HG03108 (cell line): Measurements from ENCODE around the gene PELI2.

ENCODE experiments used
- ATAC-seq: cut with Tn5 transposase; IDR thresholded peaks from one replicate; pipeline ENCODE4 v1.9.1; 2021; ENCODE audit warnings: moderate library complexity; ENCODE audit not compliant: unreplicated experiment

PELI2 gene

DNA sequence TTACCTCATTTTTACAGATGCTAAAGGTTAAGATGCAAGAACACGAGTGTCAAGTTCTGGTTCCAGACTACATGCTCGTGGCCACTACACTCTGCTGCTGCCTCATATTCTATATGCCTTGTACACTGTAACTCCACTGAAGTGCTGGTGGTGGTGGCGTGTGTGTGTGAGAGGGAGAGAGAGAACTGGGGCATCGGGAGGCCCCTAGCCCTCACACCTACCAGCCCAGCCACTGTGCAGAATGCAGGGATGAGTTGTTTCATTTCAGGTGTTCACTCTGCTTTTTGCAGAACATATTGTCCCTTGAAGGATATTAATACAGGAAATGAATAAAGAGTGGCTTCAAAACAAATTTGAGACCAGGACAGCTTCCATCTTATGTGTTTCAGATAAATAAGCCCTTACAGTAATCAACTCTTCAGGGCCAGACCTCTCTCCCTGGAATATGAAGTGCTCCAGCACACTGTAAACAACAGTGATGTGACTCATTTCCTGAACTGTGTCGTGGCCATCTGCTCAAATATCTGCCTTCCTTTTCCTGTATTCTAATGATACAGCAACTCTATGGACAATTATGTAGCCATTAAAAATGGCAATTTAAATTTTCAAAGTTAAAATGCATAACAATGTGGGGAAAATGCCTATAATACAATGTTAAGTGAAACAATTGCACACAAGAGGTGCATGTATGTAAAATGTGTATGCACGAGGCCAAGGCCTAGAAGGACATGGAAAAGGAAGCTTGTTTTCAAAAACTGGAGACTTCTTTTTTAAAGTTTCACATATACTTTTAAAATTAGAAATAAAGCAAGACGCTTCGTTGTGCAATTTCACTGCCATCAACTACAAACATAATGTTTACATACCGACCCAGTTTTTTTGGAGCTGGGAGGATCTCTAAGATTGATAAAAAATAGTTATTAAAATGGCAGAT is 215.4 kb downstream of the PELI2 start:
- no peak for ATAC-seq

- ATAC-seq = no peak
Measured at GRCh38 chr14:56334458-56334857, 216.2 kb downstream of the PELI2 start.

GRCh38 chr14:56338674-56339073 is 220.5 kb downstream of the PELI2 start:
- no peak for ATAC-seq

DNA sequence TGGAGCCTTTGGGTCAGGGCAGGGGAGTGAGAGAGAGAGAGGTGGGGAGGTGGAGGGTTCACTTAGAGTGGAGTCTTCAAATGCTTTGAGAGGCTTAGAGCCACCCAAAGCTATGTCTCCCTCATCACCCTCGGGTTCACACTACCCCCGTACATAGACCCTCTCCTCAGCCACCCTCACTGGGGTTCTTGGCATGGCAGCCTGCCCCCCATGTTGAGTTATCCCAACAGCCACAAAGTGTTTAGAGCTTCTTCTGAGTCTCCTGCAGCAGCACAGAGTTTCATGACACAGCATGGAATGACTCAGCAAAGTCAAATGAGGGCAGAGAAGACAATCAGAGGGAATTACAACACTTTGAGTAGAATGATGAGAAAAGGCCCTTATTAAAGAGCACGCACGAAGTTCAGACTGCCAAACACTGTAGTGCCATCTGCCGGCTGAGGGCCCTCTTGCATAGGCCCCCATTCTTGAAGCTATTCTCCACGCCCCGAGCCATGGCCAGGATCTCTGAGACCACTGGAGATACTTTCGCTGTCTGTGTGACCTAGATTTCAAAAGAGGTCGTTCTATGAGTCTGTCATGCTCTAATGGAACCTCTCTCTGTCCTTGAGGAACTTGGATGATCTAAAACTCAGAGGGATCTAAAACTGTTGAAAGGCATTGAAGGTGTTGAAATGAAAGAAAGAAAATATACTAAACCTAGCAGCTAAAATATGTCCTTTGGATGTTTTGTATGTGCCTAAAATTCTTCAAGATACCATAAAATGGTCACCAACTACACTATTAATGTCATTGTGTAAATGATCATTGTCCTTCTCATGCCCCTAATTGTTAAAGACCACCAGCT is 221.9 kb downstream of the PELI2 start:
- ATAC-seq = peak; percentile 63

GRCh38 chr14:56340932-56341331 is 222.7 kb downstream of the PELI2 start:
- ATAC-seq = no peak

DNA sequence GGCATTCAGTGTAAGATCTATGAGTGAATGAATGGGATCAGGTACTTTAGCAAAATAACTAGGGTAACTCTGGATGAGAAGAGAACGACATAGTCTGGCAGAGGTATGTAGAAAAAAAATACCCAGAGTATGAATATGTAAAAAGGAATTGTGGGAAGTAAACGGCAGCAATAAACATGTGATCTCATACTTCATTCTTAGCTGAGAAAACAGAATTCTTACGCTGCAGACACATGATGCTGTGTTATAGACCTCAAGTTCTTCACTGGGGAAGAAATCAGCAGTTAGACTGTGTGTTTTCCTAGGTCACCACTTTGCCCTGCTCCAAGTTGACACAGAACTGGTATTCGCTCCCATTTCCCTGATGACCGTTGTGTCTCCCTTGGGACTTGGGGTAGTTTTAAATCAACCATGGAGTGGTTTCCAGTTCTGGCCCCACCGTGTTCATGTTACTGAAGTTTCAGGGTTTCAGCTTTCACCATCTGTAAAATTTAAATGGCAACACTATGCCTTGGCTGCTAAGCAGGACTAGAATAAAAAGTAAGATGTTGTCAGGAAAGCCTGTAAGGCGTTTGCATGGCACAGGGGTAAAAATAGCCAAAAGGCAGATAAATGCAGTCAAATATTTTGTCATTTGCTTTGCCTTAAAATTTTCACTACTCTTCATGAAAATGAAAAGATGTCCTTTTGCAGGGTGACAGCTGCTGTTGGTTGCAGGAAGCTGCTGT is 223.7 kb downstream of the PELI2 start:
- ATAC-seq = peak; percentile 22

DNA sequence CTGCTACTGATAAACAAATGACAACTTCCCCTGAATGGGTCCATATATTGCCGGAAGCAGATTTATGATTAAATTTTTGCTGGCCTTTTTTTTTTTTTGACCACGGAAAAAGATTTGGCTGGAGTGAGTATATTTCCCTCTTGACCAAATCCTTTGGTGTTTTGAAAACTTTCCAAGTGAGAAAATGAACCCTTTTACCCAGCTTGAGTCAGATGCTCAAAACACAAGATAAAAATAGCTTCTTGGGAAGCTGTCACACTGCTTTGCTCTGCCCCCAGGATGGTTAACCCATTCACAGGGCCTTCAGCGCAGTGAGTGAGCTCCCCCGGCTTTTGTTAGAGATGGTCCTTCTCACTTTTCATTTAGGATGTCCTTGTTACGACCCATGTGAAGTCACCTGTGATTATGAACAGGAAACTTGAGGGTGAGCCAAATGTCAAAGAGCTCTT is 224.3 kb downstream of the PELI2 start:
- ATAC-seq = peak; percentile 59

DNA sequence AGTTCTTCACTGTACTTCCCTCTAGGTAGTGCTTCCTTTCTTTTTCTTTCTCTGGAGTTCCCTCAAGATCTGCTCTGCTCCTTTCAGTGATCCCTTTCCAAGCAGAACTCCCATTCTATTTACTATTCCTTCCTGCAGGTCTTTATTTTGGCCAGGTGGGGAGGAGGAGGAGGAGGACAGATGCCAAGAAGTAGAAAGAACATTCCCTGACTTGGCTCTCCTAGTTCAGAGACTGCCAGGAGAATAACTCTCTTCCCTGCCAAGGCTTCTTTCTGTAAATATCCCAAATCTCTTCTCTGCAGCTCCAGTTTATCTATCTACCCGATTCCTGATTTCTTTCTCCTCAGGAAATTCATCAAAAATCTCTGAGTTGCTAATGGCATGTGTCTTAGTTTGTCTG is 231.7 kb downstream of the PELI2 start:
- ATAC-seq = no peak
